Stimulated activated naive CD8-positive, alpha-beta T cell treated with anti-CD3 and anti-CD28 coated beads, Interleukin-15, Interleukin-2, amounts not matched to agents 100 ng/mL and 50 ng/mL, for 24 hours (primary cell): ENCODE data around the gene FAM20C.

Source experiments
- H3K27ac Mint-ChIP-seq: one replicate; pipeline ENCODE4 v1.8.0; 2021; ENCODE audit warnings: mild to moderate bottlenecking, mixed read lengths
- H3K27me3 Mint-ChIP-seq: one replicate; pipeline ENCODE4 v1.8.0; 2021; ENCODE audit warnings: mixed read lengths
- H3K36me3 Mint-ChIP-seq: one replicate; pipeline ENCODE4 v1.8.0; 2021; ENCODE audit warnings: low read depth, mixed read lengths
- H3K4me1 Mint-ChIP-seq: one replicate; pipeline ENCODE4 v1.8.0; 2021; ENCODE audit warnings: low read depth, mixed read lengths
- H3K4me3 Mint-ChIP-seq: one replicate; pipeline ENCODE4 v1.8.0; 2021; ENCODE audit warnings: mild to moderate bottlenecking, mixed read lengths
- H3K9me3 Mint-ChIP-seq: one replicate; pipeline ENCODE4 v1.8.0; 2021; ENCODE audit warnings: mixed read lengths

The FAM20C gene

GRCh38 chr7:297611-298374 lies 105.4 kb downstream of the FAM20C start:
- no peaks in the 10 kb centered on the region for H3K4me1 Mint-ChIP-seq
- H3K9me3 Mint-ChIP-seq: no peaks in the 10 kb centered on the region
- no peaks in the 10 kb centered on the region for H3K36me3 Mint-ChIP-seq
- no peak overlapping the region for H3K4me3 Mint-ChIP-seq
- H3K27me3 Mint-ChIP-seq: peaks cover 6% of the 10 kb centered on the region
- H3K27ac Mint-ChIP-seq: no peak overlapping the region

DNA sequence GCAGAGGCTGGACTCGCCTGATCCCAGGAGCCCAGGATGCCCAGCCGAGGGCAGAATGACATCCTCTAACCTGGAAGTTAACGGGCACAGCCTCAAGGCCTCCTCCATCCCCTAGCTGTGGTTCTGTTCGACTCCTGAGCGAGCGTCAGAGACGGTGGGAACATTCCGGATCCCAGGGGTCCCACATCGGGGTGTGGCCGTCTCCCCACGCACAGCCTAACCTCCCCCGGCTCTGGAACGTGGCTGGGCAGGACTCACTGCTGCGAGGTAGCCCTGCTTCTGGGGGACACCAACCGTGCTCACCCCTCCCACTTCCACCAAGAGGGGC lies 106.0 kb downstream of the FAM20C start:
- no peaks in the 10 kb centered on the region for H3K36me3 Mint-ChIP-seq
- no peak overlapping the region for H3K4me3 Mint-ChIP-seq
- peaks cover under 1% of the 10 kb centered on the region for H3K27me3 Mint-ChIP-seq
- no peaks in the 10 kb centered on the region for H3K4me1 Mint-ChIP-seq
- H3K9me3 Mint-ChIP-seq: no peaks in the 10 kb centered on the region
- no peak overlapping the region for H3K27ac Mint-ChIP-seq

- Mint-ChIP-seq H3K36me3 (no peaks in the 10 kb centered on the region), H3K4me3 (no peak overlapping the region), H3K27ac (no peak overlapping the region), H3K27me3 (no peaks in the 10 kb centered on the region), H3K4me1 (no peaks in the 10 kb centered on the region), H3K9me3 (no peaks in the 10 kb centered on the region)
These were observed 106.4 kb downstream of the FAM20C start for GRCh38 chr7:298743-299142.

- Mint-ChIP-seq H3K9me3 (no peaks in the 10 kb centered on the region), H3K4me3 (no peak overlapping the region), H3K4me1 (no peaks in the 10 kb centered on the region), H3K27ac (no peak overlapping the region), H3K27me3 (no peaks in the 10 kb centered on the region), H3K36me3 (no peaks in the 10 kb centered on the region)
These were observed 106.8 kb downstream of the FAM20C start for GRCh38 chr7:299169-299568.

- Mint-ChIP-seq H3K4me1 (no peaks in the 10 kb centered on the region), H3K4me3 (no peak overlapping the region), H3K36me3 (no peaks in the 10 kb centered on the region), H3K27me3 (no peaks in the 10 kb centered on the region), H3K9me3 (peaks cover 3% of the 10 kb centered on the region), H3K27ac (no peak overlapping the region)
These were observed 107.3 kb downstream of the FAM20C start for GRCh38 chr7:299628-300027.

GRCh38 chr7:300048-300447 lies 107.7 kb downstream of the FAM20C start:
- no peak overlapping the region for H3K4me3 Mint-ChIP-seq
- H3K27me3 Mint-ChIP-seq: no peaks in the 10 kb centered on the region
- H3K27ac Mint-ChIP-seq: no peak overlapping the region
- peaks cover 4% of the 10 kb centered on the region for H3K9me3 Mint-ChIP-seq
- no peaks in the 10 kb centered on the region for H3K4me1 Mint-ChIP-seq
- H3K36me3 Mint-ChIP-seq: no peaks in the 10 kb centered on the region

DNA sequence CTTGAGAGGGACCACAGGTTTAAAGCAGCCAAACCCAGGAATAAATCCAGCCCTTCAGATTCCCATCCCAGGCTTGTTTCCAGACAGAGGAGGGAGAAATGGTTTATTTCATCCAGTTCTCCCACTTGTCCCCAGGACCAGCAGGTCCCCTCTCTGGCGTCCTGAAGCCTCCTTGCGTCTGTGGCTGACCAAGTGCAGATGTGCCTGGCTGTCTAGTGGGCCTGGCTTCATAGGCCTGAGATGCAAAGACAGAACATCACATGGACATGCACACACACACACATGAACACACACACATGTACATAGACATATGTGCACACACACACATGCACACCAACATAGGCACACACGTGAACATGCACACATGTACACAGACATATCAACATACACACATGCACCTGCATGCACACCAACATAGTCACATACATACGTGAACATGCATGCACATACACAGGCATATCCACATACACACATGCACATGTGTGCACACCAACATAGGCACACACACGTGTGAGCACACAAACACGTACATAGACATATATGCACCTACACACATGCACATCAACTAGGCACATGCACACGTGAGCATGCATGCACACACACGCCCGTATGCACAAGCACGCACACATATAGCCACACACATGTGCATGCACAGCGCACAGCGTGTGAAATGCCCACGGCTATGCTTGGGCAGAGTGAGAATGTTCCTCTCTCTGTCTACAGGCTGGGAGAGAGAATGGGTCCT lies 108.3 kb downstream of the FAM20C start:
- H3K4me1 Mint-ChIP-seq: no peaks in the 10 kb centered on the region
- H3K4me3 Mint-ChIP-seq: no peak overlapping the region
- no peaks in the 10 kb centered on the region for H3K27me3 Mint-ChIP-seq
- H3K36me3 Mint-ChIP-seq: no peaks in the 10 kb centered on the region
- peaks cover 4% of the 10 kb centered on the region for H3K9me3 Mint-ChIP-seq
- no peak overlapping the region for H3K27ac Mint-ChIP-seq

DNA sequence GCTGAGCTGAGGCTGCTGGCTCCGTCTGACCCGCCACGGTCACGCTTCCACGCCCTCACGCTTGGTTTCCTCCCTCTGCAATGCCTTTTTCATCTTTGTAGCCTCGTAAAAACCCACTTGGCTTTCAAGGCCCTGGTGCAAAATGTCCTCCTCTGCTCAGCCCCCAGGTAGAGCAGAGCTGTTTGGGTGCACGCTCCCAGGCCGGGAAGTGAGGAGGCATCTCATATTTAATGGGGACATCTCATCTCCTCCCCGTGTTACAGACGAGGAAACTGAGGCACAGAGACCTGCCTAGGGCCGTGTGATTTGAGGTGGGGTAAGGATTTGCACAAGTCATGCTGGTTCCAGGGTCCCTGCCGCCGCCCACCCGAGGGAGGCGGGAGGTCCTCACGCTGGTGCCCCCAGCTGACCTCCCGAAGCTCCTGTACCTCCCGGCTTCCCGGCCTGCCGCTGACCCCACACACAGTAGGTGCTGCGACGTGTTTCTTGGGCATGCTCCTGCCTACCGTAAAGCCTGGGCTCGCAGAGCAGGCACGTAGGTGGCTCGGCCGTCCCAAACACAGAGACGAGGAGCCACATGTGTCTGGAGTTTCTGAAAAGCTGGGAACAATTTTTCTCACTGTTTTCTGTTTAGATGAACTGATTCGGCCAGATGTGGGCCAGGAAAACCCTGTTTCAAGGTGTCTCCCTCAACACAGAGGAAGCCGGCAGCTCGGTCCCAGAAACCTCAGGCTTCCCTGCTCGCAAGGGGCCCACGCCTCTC lies 109.1 kb downstream of the FAM20C start:
- no peak overlapping the region for H3K4me3 Mint-ChIP-seq
- H3K9me3 Mint-ChIP-seq: peaks cover 4% of the 10 kb centered on the region
- H3K4me1 Mint-ChIP-seq: no peaks in the 10 kb centered on the region
- H3K27ac Mint-ChIP-seq: no peak overlapping the region
- H3K36me3 Mint-ChIP-seq: no peaks in the 10 kb centered on the region
- no peaks in the 10 kb centered on the region for H3K27me3 Mint-ChIP-seq

DNA sequence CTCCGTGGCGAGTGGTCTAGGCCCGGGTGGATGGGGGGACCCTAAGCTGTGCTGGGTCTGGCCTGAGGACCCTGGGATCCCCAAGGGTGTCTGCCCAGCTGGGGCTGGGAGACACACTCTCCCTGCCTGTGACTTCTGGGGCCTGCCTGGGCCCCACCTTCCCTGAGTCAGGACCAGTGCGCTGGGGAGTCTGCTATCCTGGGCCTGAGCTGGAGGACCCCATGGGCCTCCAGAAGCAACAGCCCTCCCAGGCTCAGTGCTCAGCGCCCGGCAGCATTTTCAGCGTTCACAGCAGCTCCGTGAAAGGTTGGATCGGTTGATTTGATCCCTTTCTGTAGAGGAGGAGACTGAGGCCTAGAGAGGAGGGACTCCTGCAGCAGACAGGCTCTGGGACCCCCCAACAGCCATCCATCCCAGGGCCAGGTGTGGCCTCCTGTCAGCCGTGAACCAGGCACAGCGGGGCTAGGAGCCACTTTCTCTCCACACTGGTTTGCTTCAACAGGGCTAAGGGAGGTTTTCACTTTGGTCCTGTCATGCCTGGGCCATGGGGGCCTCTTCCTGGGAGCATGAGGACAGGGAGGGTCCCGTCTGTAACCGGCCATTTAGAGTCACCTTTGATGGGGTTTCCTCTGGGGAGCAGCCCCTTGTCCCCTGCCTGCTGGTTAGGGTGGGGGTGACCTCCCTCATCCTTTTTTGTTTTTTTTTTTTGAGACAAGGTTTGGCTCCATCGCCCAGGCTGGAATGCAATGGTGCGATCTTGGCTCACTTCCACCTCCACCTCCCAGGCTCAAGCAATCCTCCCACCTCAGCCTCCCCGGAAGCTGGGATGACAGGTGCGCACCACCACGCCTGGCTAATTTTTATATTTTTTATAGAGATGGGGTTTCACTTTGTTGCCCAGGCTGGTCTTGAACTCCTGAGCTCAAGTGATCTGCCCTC lies 110.0 kb downstream of the FAM20C start:
- no peak overlapping the region for H3K27ac Mint-ChIP-seq
- H3K4me3 Mint-ChIP-seq: no peak overlapping the region
- H3K27me3 Mint-ChIP-seq: no peaks in the 10 kb centered on the region
- H3K9me3 Mint-ChIP-seq: peaks cover 4% of the 10 kb centered on the region
- no peaks in the 10 kb centered on the region for H3K36me3 Mint-ChIP-seq
- H3K4me1 Mint-ChIP-seq: no peaks in the 10 kb centered on the region

DNA sequence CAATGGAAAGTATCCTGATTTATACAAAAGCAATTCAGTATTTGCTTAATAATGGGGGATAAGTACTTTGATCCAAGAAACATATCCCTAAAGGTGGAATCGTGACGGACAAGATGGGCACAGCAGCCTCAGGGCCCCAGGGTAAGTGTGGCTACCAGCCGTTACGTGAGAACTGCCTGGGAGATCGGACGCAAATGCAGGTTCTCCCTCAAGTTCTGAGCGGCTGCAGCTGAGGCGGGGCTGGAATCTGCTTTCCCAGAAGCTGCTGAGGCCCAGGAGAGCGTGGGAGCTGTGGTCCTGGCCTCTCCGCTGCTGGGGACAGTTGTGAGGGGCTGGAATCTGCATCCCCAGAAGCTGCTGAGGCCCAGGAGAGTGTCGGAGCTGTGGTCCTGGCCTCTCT lies 111.1 kb downstream of the FAM20C start:
- Mint-ChIP-seq H3K9me3 (peaks cover 8% of the 10 kb centered on the region), H3K4me3 (no peak overlapping the region), H3K36me3 (no peaks in the 10 kb centered on the region), H3K4me1 (no peaks in the 10 kb centered on the region), H3K27ac (no peak overlapping the region), H3K27me3 (no peaks in the 10 kb centered on the region)

DNA sequence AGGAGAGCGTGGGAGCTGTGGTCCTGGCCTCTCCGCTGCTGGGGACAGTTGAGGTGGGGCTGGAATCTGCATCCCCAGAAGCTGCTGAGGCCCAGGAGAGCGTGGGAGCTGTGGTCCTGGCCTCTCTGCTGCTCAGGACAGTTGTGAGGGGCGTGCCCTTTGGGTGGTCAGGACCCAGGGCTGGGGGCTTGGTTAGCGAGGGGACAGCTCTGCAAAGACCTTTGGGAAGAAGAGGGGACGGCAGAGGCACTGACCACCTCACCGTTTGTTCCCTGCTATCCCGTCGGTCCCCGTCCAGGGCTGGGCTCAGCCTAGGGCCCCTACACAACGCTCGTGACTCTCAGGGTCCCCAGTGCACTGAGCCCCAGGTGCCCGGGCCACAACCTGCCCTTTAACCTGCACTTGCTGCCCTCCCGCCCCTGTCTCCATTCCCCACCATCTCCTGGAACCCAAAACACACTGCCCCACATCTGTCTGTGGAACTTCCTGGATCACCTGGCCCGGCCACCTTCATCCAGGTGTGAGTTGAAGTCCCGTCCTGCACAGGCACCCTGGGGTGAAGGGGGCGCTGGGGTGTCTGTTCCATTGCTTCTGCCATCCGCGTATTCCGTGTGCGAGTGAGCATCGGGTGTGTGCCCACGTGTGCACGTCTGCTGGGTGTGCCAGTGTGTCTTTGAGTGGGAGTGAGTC lies 111.7 kb downstream of the FAM20C start:
- Mint-ChIP-seq H3K36me3 (no peaks in the 10 kb centered on the region), H3K27ac (no peak overlapping the region), H3K4me3 (no peak overlapping the region), H3K9me3 (peaks cover 8% of the 10 kb centered on the region), H3K27me3 (no peaks in the 10 kb centered on the region), H3K4me1 (no peaks in the 10 kb centered on the region)

DNA sequence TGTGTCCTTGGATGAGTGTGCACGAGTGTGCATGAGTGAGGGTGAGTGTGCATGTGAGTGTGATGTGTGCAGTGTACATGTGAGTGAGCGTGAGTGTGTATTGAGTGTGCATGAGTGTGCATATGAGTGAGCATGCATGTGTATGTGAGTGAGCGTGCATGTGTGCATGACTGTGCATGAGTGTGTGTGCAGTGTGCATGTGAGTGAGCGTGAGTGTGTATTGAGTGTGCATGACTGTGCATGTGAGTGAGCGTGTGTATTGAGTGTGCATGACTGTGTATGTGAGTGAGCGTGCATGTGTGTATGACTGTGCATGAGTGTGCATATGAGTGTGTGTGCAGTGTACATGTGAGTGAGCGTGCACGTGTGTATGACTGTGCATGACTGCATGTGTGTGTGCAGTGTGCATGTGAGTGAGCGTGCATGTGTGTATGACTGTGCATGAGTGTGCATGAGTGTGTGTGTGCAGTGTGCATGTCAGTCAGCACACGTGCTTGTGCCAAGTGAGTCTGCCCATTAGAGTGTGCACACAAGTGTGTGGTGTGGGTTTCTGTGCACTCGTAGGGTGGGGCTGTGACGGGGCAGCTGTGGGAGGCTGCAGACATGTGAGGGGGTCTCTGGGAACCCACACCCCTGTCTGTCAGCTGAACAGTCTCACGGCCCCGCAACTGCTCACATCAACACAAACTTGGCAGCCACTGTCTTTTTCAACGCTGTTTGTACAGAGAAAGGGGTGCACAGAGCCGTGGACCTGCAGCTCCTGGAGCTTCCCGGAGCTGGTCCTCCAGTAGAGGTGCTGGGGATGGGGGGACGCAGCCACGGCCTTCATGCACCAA lies 112.4 kb downstream of the FAM20C start:
- H3K4me3 Mint-ChIP-seq: no peak overlapping the region
- no peak overlapping the region for H3K27ac Mint-ChIP-seq
- no peaks in the 10 kb centered on the region for H3K4me1 Mint-ChIP-seq
- H3K36me3 Mint-ChIP-seq: no peaks in the 10 kb centered on the region
- H3K27me3 Mint-ChIP-seq: no peaks in the 10 kb centered on the region
- H3K9me3 Mint-ChIP-seq: peaks cover 8% of the 10 kb centered on the region

DNA sequence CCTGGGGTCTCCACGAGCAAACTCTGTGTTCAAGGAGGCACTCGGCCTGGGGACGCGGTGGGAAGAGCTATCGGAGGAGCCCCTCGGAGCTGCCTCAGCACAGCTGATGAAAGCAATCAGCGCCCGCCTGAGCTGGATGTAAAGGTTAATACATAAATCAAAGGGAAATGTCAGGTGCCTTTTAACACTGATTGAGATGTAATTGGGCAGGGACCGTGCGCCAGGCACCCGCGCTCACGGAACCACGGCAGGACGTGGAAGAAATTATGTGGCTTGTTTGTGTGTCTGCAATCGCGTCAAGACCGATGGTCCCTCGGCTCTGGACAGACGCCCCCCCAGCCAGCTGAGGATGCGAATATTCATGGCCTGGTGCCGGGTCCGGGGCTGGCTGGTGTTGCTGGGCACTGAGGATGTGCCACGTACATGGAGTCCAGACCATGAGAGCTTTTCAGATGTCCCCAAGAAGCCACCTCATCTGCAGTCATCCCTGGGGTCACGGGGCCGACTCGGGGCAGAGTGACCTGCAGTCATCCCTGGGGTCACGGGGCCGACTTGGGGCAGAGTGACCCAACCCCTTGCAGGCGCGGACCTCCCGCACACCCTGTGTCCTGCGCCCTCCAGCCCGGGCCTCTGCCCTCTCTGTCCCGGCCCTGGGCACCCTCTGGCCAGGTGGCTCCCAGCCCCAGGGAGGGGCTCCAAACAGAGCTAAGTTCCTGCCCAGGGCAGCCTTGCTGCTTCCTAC lies 113.2 kb downstream of the FAM20C start:
- H3K9me3 Mint-ChIP-seq: peaks cover 8% of the 10 kb centered on the region
- no peak overlapping the region for H3K27ac Mint-ChIP-seq
- H3K4me3 Mint-ChIP-seq: no peak overlapping the region
- no peaks in the 10 kb centered on the region for H3K27me3 Mint-ChIP-seq
- H3K4me1 Mint-ChIP-seq: no peaks in the 10 kb centered on the region
- H3K36me3 Mint-ChIP-seq: no peaks in the 10 kb centered on the region
